OCI-LY1 (cell line): ENCODE results near the gene RPS21.

Source experiments
- H2AFZ ChIP-seq: fragments of 200-600 bp; sonication (generic), shearing (Covaris generic); 2 replicates; pipeline ENCODE4 v1.6.0; 2014; ENCODE audit warnings: antibody characterized with exemption, mild to moderate bottlenecking, low read length
- H3F3A ChIP-seq: fragments of 200-600 bp; sonication (generic), shearing (Covaris generic); 2 replicates; pipeline ENCODE4 v1.6.0; 2014; ENCODE audit warnings: mild to moderate bottlenecking, antibody characterized with exemption, low read length, moderate library complexity; ENCODE audit not compliant: insufficient read depth
- H3K27ac ChIP-seq: fragments of 200-600 bp; sonication (generic); 2 replicates; pipeline ENCODE4 v1.5.1; 2014; ENCODE audit warnings: low read length, mixed run types, mild to moderate bottlenecking, low read depth; ENCODE audit not compliant: poor library complexity, severe bottlenecking
- H3K27me3 ChIP-seq: fragments of 200-600 bp; sonication (generic); 2 replicates; pipeline ENCODE4 v1.6.0; 2014; ENCODE audit warnings: antibody characterized with exemption, mild to moderate bottlenecking, low read length, moderate library complexity; ENCODE audit not compliant: insufficient read depth
- H3K36me3 ChIP-seq: fragments of 200-600 bp; sonication (generic); 2 replicates; pipeline ENCODE4 v1.6.1; 2014; ENCODE audit warnings: mild to moderate bottlenecking, antibody characterized with exemption, low read length, moderate library complexity, mixed read lengths; ENCODE audit not compliant: insufficient read depth
- H3K4me1 ChIP-seq: fragments of 200-600 bp; sonication (generic); 2 replicates; pipeline ENCODE4 v1.5.1; 2014; ENCODE audit warnings: mild to moderate bottlenecking, low read length, moderate library complexity; ENCODE audit not compliant: insufficient read depth, severe bottlenecking
- H3K4me2 ChIP-seq: fragments of 200-600 bp; sonication (generic), shearing (Covaris generic); 2 replicates; pipeline ENCODE4 v1.6.1; 2014; ENCODE audit warnings: low read length
- H3K4me3 ChIP-seq: fragments of 200-600 bp; sonication (generic); 2 replicates; pipeline ENCODE4 v1.5.1; 2014; ENCODE audit warnings: low read length, low read depth, mild to moderate bottlenecking, mixed read lengths; ENCODE audit not compliant: poor library complexity, severe bottlenecking
- H3K79me2 ChIP-seq: fragments of 200-600 bp; shearing (Covaris generic); 2 replicates; pipeline ENCODE4 v1.6.1; 2016; ENCODE audit warnings: mixed run types, low read length, mixed read lengths; ENCODE audit not compliant: insufficient read depth
- H3K9ac ChIP-seq: fragments of 200-600 bp; sonication (generic), shearing (Covaris generic); 2 replicates; pipeline ENCODE4 v1.6.1; 2014; ENCODE audit warnings: mild to moderate bottlenecking, low read length, mixed read lengths
- H3K9me2 ChIP-seq: fragments of 200-600 bp; sonication (generic), shearing (Covaris generic); 2 replicates; pipeline ENCODE4 v1.6.1; 2014; ENCODE audit warnings: low read depth, mild to moderate bottlenecking, low read length, mixed read lengths
- H3K9me3 ChIP-seq: fragments of 200-600 bp; shearing (Covaris generic); 2 replicates; pipeline ENCODE4 v1.6.1; 2014; ENCODE audit warnings: low read length, mixed read lengths
- H4K20me1 ChIP-seq: fragments of 200-600 bp; sonication (generic), shearing (Covaris generic); 2 replicates; pipeline ENCODE4 v1.6.0; 2016; ENCODE audit warnings: mild to moderate bottlenecking, low read length; ENCODE audit not compliant: insufficient read depth
- EZH2 ChIP-seq: fragments of 200-600 bp; sonication (generic), shearing (Covaris generic); IDR thresholded peaks from 2 replicates; pipeline ENCODE4 v1.8.0; 2017; ENCODE audit warnings: borderline replicate concordance, mixed run types, mild to moderate bottlenecking, antibody characterized with exemption, low read length, moderate library complexity, mixed read lengths
- TF ChIP-seq, protein P1 (sequence below): fragments of 200-600 bp; sonication (generic), shearing (Covaris generic); IDR thresholded peaks from 2 replicates; pipeline ENCODE4 v1.5.1; 2017; ENCODE audit warnings: mild to moderate bottlenecking, antibody characterized with exemption, low read length, moderate library complexity, mixed read lengths

The RPS21 gene

GRCh38 chr20:62368976-62369814, 17.7 kb upstream of the RPS21 start:
- no peak overlapping the region for H3K9ac ChIP-seq
- no peaks in the 10 kb centered on the region for H3F3A ChIP-seq
- TF ChIP-seq, protein P1, sequence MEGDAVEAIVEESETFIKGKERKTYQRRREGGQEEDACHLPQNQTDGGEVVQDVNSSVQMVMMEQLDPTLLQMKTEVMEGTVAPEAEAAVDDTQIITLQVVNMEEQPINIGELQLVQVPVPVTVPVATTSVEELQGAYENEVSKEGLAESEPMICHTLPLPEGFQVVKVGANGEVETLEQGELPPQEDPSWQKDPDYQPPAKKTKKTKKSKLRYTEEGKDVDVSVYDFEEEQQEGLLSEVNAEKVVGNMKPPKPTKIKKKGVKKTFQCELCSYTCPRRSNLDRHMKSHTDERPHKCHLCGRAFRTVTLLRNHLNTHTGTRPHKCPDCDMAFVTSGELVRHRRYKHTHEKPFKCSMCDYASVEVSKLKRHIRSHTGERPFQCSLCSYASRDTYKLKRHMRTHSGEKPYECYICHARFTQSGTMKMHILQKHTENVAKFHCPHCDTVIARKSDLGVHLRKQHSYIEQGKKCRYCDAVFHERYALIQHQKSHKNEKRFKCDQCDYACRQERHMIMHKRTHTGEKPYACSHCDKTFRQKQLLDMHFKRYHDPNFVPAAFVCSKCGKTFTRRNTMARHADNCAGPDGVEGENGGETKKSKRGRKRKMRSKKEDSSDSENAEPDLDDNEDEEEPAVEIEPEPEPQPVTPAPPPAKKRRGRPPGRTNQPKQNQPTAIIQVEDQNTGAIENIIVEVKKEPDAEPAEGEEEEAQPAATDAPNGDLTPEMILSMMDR, result no peak
- no peak for TF ChIP-seq EZH2
- H3K27ac ChIP-seq, result no peak overlapping the region
- no peak overlapping the region for H2AFZ ChIP-seq
- no peaks in the 10 kb centered on the region for H3K79me2 ChIP-seq
- peaks cover 15% of the 10 kb centered on the region; the same call in 1 of the 2 replicates for H3K27me3 ChIP-seq
- H3K4me3 ChIP-seq, result no peak overlapping the region
- no peaks in the 10 kb centered on the region for H4K20me1 ChIP-seq
- peaks cover 16% of the 10 kb centered on the region for H3K4me1 ChIP-seq
- H3K9me2 ChIP-seq, result no peaks in the 10 kb centered on the region
- H3K4me2 ChIP-seq, result no peak overlapping the region
- no peaks in the 10 kb centered on the region for H3K9me3 ChIP-seq
- no peaks in the 10 kb centered on the region for H3K36me3 ChIP-seq

DNA sequence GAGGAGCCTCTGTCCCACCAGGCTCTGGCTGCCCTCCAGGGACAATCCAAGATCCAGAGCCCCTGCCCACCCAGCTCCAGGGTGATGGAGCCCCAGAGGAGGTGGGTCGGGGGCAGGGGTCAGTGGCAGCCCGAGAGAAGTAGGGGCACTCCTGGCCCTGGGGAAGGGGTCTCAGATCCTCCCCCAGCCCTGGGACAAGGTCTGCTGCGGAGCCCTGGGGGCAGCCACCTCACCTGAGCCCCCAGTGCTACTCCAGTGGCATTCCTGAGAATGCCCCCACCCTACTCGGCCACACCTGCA, 17.1 kb upstream of the RPS21 start:
- no peak overlapping the region for H3K4me2 ChIP-seq
- no peaks in the 10 kb centered on the region for H3K79me2 ChIP-seq
- H3K9ac ChIP-seq, result no peak overlapping the region
- H3F3A ChIP-seq, result no peaks in the 10 kb centered on the region
- no peaks in the 10 kb centered on the region for H3K9me2 ChIP-seq
- H3K36me3 ChIP-seq, result no peaks in the 10 kb centered on the region
- H3K9me3 ChIP-seq, result no peaks in the 10 kb centered on the region
- no peaks in the 10 kb centered on the region for H4K20me1 ChIP-seq
- H3K27me3 ChIP-seq, result peaks cover 15% of the 10 kb centered on the region; the same call in 1 of the 2 replicates
- peaks cover 16% of the 10 kb centered on the region for H3K4me1 ChIP-seq
- no peak overlapping the region for H3K27ac ChIP-seq
- no peak overlapping the region for H2AFZ ChIP-seq
- no peak overlapping the region for H3K4me3 ChIP-seq
- TF ChIP-seq, protein P1, result no peak
- no peak for TF ChIP-seq EZH2

DNA sequence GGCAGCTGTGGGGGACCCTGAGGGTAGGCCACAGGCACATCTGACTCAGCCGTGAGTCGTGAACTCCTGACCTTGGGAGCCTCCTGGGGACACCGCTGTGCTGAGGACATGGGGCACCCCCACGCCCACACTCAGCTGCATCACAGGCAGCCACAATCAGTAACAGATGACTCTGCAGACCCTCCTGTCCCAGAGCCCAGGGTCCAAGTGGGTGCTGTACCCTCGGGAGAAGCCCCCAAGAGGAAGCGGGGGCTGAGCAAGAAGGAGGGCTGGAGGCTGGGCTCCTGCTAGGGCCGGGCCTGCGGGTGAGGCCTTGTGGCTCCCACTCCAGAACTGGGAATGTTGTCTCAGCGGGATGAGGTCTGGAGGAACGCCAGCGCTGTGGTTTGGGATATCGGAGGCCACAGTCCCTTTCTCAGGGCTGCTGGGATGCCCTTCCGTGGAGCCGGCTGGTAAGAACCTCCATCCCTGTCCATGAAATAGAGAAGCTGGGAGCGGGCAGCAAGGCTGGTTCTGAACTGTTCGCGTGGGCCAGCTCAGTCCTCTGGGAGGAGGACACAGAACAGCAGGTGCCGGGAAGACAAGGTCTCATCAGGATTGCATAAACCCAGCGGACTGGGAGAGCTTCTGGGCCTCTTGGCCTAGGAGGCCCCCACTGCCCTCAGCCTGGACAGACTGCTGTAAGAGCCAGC, 16.6 kb upstream of the RPS21 start:
- H3K36me3 ChIP-seq, result no peaks in the 10 kb centered on the region
- H3K9me2 ChIP-seq, result no peaks in the 10 kb centered on the region
- no peak overlapping the region for H2AFZ ChIP-seq
- H3K4me3 ChIP-seq, result no peak overlapping the region
- H3K79me2 ChIP-seq, result no peaks in the 10 kb centered on the region
- no peaks in the 10 kb centered on the region for H3F3A ChIP-seq
- H3K27ac ChIP-seq, result no peak overlapping the region
- H3K4me1 ChIP-seq, result peaks cover 16% of the 10 kb centered on the region
- H3K4me2 ChIP-seq, result no peak overlapping the region
- H4K20me1 ChIP-seq, result no peaks in the 10 kb centered on the region
- peaks cover 15% of the 10 kb centered on the region; the same call in 1 of the 2 replicates for H3K27me3 ChIP-seq
- TF ChIP-seq, protein P1, result no peak
- no peak for TF ChIP-seq EZH2
- no peak overlapping the region for H3K9ac ChIP-seq
- H3K9me3 ChIP-seq, result no peaks in the 10 kb centered on the region
